ENCODE measurements around the gene GLRX5. TPM values are rescaled to one million over a fixed set of nuclear protein-coding genes. Genes with fewer than 3 reads are reported as not detected.

GLRX5 gene
- total RNA-seq, 1 experiment from 2014 or later, result 72.8 TPM

- TF ChIP-seq NFE2L1 (CRISPR knock-in tag; IDR thresholded peaks at IDR 0.05), result no peak
- TF ChIP-seq TEAD4 (CRISPR knock-in tag; IDR thresholded peaks at IDR 0.05), result no peak
- TF ChIP-seq SP1 (CRISPR knock-in tag; conservative IDR thresholded peaks at IDR 0.05), result no peak
- TF ChIP-seq TCF7 (CRISPR knock-in tag; IDR thresholded peaks at IDR 0.05; ENCODE audit: low read depth), result no peak
- no peak for TF ChIP-seq USF1 (CRISPR knock-in tag; IDR thresholded peaks at IDR 0.05)
- TF ChIP-seq FOXP1 (CRISPR knock-in tag; IDR thresholded peaks at IDR 0.05; ENCODE audit: borderline replicate concordance), result no peak
- TF ChIP-seq ESRRA (CRISPR knock-in tag; IDR thresholded peaks at IDR 0.05; ENCODE audit: borderline replicate concordance), result no peak
- no peak for TF ChIP-seq AR (CRISPR knock-in tag; IDR thresholded peaks at IDR 0.05)
- TF ChIP-seq ZBTB21 (CRISPR knock-in tag; IDR thresholded peaks at IDR 0.05; ENCODE audit: borderline replicate concordance), result no peak
- no peak for TF ChIP-seq ETV6 (CRISPR knock-in tag; IDR thresholded peaks at IDR 0.05)
- no peak for TF ChIP-seq JAZF1 (CRISPR knock-in tag; IDR thresholded peaks at IDR 0.05)
- Mint-ChIP-seq H3K36me3 (no peaks in the 10 kb centered on the region), H3K9me3 (peaks cover 9% of the 10 kb centered on the region), H3K4me1 (no peaks in the 10 kb centered on the region), H3K27ac (no peak overlapping the region), H3K27me3 (ENCODE audit: low read depth) (no peaks in the 10 kb centered on the region), H3K4me3 (no peak overlapping the region)
- POLR2A ChIA-PET, result interaction anchor here (0.8 kb wide), 1 partner anchor 54 kb away, joined by 3 read pairs; no protein-coding TSS in a partner anchor
- ATAC-seq (no peak), DNase-seq (ENCODE audit: low spot score) (no peak)
- CTCF ChIA-PET, result interaction anchor here (1.7 kb wide), 1 partner anchor 33 kb away, joined by 6 read pairs; no protein-coding TSS in a partner anchor
These were observed 40.4 kb upstream of the GLRX5 start for GRCh38 chr14:95494456-95494855.

GRCh38 chr14:95495076-95495475, 39.8 kb upstream of the GLRX5 start:
- H3K27ac Mint-ChIP-seq, result no peak overlapping the region
- ChIA-PET POLR2A (no interaction called here), CTCF (no interaction called here)
- H3K4me1 Mint-ChIP-seq, result no peaks in the 10 kb centered on the region
- no peak for DNase-seq (ENCODE audit: low spot score)
- H3K9me3 Mint-ChIP-seq, result peaks cover 9% of the 10 kb centered on the region
- no peaks in the 10 kb centered on the region for H3K27me3 Mint-ChIP-seq (ENCODE audit: low read depth)
- TF ChIP-seq ERG (CRISPR knock-in tag; IDR thresholded peaks at IDR 0.05) (no peak), FOXJ3 (CRISPR knock-in tag; IDR thresholded peaks at IDR 0.05; ENCODE audit: borderline replicate concordance) (no peak), ZNF671 (CRISPR knock-in tag; IDR thresholded peaks at IDR 0.05) (no peak), SP1 (CRISPR knock-in tag; conservative IDR thresholded peaks at IDR 0.05) (no peak), ZNF281 (CRISPR knock-in tag; IDR thresholded peaks at IDR 0.05) (no peak), ELF4 (CRISPR knock-in tag; IDR thresholded peaks at IDR 0.05; ENCODE audit: low read depth) (no peak)
- ATAC-seq, result no peak
- no peaks in the 10 kb centered on the region for H3K36me3 Mint-ChIP-seq
- H3K4me3 Mint-ChIP-seq, result no peak overlapping the region

Data from WTC11 (cell line).